Endothelial cell of umbilical vein (primary cell): ENCODE data around the gene TRAPPC3L. TPM values are rescaled to one million over a fixed set of nuclear protein-coding genes. Genes with fewer than 3 reads are reported as not detected.

Source experiments
- BruUV-seq: library from RNA; stranded (reverse); fragments of 400-500 nt; replicated peaks from 2 replicates; lab custom pipeline; 2021; lab: Mats Ljungman, UMichigan
- CTCF ChIA-PET: fragments of 300-600, 350-600 bp; sonication (Branson Sonifier 250); formaldehyde crosslinking; loops from one replicate; lab custom pipeline; 2021; ENCODE audit warnings: antibody characterized with exemption, inconsistent platforms; lab: Charles Lee
- POLR2A ChIA-PET: fragments of 300-600, 350-600 bp; sonication (Branson Sonifier 250); formaldehyde crosslinking; loops from one replicate; lab custom pipeline; 2021; ENCODE audit warnings: antibody characterized with exemption, inconsistent platforms; lab: Charles Lee
- DNase-seq: peaks from one replicate; pipeline ENCODE4 v3.0.0-alpha.2; 2011; ENCODE audit warnings: low read depth, low spot score
- FAIRE-seq: peaks from 2 replicates; lab custom pipeline; 2011; peaks lifted over from hg19 to GRCh38; lab: Jason Lieb, UNC
- H2AFZ ChIP-seq: 2 replicates; pipeline ENCODE4 v1.6.0; 2012; ENCODE audit warnings: low read depth, low read length, control low read depth, inconsistent platforms
- H3K27ac ChIP-seq: 2 replicates; pipeline ENCODE4 v1.5.1; 2011; ENCODE audit warnings: low read depth, mild to moderate bottlenecking, control low read depth, low read length, moderate library complexity; ENCODE audit not compliant: insufficient read depth
- H3K27me3 ChIP-seq, 2 experiments: 2 replicates each; pipeline versions ENCODE4 v1.6.0 to v1.6.1; 2011; ENCODE audit warnings: low read length in 2 of 2, mixed read lengths in 1 of 2; ENCODE audit not compliant: control insufficient read depth in 2 of 2, insufficient read depth in 2 of 2
- H3K36me3 ChIP-seq, 2 experiments: 2 replicates in 1 of 2; 3 replicates in 1 of 2; pipeline ENCODE4 v1.5.1; 2011; ENCODE audit warnings: low read length in 2 of 2, mild to moderate bottlenecking in 1 of 2, moderate library complexity in 1 of 2; ENCODE audit not compliant: control insufficient read depth in 2 of 2, insufficient read depth in 2 of 2; ENCODE audit errors: extremely low read depth in 1 of 2
- H3K4me1 ChIP-seq: 3 replicates; pipeline ENCODE4 v1.5.1; 2011; ENCODE audit warnings: mild to moderate bottlenecking, low read length; ENCODE audit not compliant: control insufficient read depth, insufficient read depth; ENCODE audit errors: extremely low read depth
- H3K4me2 ChIP-seq: 2 replicates; pipeline ENCODE4 v1.6.1; 2011; ENCODE audit warnings: low read length, control low read depth, mixed read lengths; ENCODE audit not compliant: insufficient read depth
- H3K4me3 ChIP-seq, 3 experiments: fragments of 200-600 bp in 1 of 3; sonication (generic), shearing (Covaris generic) in 1 of 3; replicated peaks in 1 of 3; 2 replicates each; pipeline ENCODE4 v1.5.1; 2011 to 2016; ENCODE audit warnings: control low read depth in 3 of 3, low read length in 3 of 3, mild to moderate bottlenecking in 2 of 3, inconsistent platforms in 1 of 3, low read depth in 1 of 3, moderate library complexity in 1 of 3; ENCODE audit not compliant: insufficient read depth in 1 of 3
- H3K79me2 ChIP-seq: 2 replicates; pipeline ENCODE4 v1.6.0; 2012; ENCODE audit warnings: low read length, inconsistent platforms; ENCODE audit not compliant: control insufficient read depth, insufficient read depth
- H3K9ac ChIP-seq: replicated peaks from 2 replicates; pipeline ENCODE3; 2011; ENCODE audit warnings: low read length, control low read depth; ENCODE audit not compliant: insufficient read depth; ENCODE audit errors: extremely low read depth
- H3K9me1 ChIP-seq: replicated peaks from 3 replicates; pipeline ENCODE4 v1.6.0; 2011; ENCODE audit warnings: mild to moderate bottlenecking, low read length; ENCODE audit not compliant: control insufficient read depth, insufficient read depth; ENCODE audit errors: extremely low read depth
- H3K9me3 ChIP-seq: replicated peaks from 2 replicates; pipeline ENCODE4 v1.5.1; 2012; ENCODE audit warnings: low read length, inconsistent platforms; ENCODE audit not compliant: control insufficient read depth, insufficient read depth
- H4K20me1 ChIP-seq: replicated peaks from 2 replicates; pipeline ENCODE3; 2011; ENCODE audit warnings: mild to moderate bottlenecking, low read length; ENCODE audit not compliant: control insufficient read depth, insufficient read depth; ENCODE audit errors: extremely low read depth
- EZH2 ChIP-seq: IDR thresholded peaks from 2 replicates; pipeline ENCODE4 v1.6.1; 2012; ENCODE audit warnings: borderline replicate concordance, low read depth, mild to moderate bottlenecking, moderate library complexity, low read length, inconsistent platforms; ENCODE audit not compliant: severe bottlenecking
- FOS ChIP-seq: IDR thresholded peaks from 2 replicates; pipeline ENCODE4 v1.6.1; 2011; ENCODE audit warnings: mild to moderate bottlenecking, low read length, moderate library complexity, borderline replicate concordance; ENCODE audit not compliant: insufficient read depth
- GATA2 ChIP-seq: IDR thresholded peaks from 2 replicates; pipeline ENCODE4 v1.7.0; 2011; ENCODE audit warnings: low read depth, mild to moderate bottlenecking, moderate library complexity, mixed read lengths, low read length; ENCODE audit not compliant: insufficient read length, insufficient read depth
- JUN ChIP-seq: IDR thresholded peaks from 2 replicates; pipeline ENCODE4 v1.6.1; 2011; ENCODE audit warnings: borderline replicate concordance, low read depth; ENCODE audit not compliant: insufficient read length, insufficient read depth
- MYC ChIP-seq: IDR thresholded peaks from one replicate; pipeline ENCODE4 v1.6.1; 2011; ENCODE audit warnings: mild to moderate bottlenecking, low read depth, low read length
- POLR2A ChIP-seq: IDR thresholded peaks from 2 replicates; pipeline ENCODE4 v1.6.1; 2012; ENCODE audit warnings: low read depth, mild to moderate bottlenecking, control low read depth, low read length
- POLR2AphosphoS5 ChIP-seq: IDR thresholded peaks from 2 replicates; pipeline ENCODE4 v1.6.1; 2012; ENCODE audit warnings: low read depth, mild to moderate bottlenecking, control low read depth, low read length, moderate library complexity; ENCODE audit not compliant: insufficient read depth
- dilution Hi-C: fragments of 300-500 bp; cut with MboI; formaldehyde crosslinking; loops from one replicate; pipeline ENCODE4 v1.15.0; 2019; ENCODE audit warnings: low sequenced_read_pairs; ENCODE audit not compliant: extremely low pct_ligation_motif_present
- intact Hi-C: fragments of 100-400 bp; cut with micrococcal nuclease; formaldehyde crosslinking; loops from one replicate; pipeline ENCODE4 v1.10.0; 2022
- polyA plus RNA-seq, 4 experiments: library from polyadenylated mRNA; depleted of rRNA in 3 of 4; stranded (reverse) in 3 of 4; unstranded in 1 of 4; fragments of >200 nt; gene quantifications; 2 replicates each; pipeline versions ENCODE4 v1.2.1 to v1.2.3, GENCODE V29; 2011 to 2012; ENCODE audit warnings: missing spikeins in 1 of 4
- total RNA-seq: library from RNA; stranded (reverse); gene quantifications from 2 replicates; pipeline ENCODE4 v1.2.3, GENCODE V29; 2021
- TF ChIP-seq, protein P1 (sequence below), 2 donors: IDR thresholded peaks; 1 replicate in 1 of 2; 2 replicates in 1 of 2; pipeline ENCODE4 v1.5.1; 2011; ENCODE audit warnings: low read length in 2 of 2, mild to moderate bottlenecking in 2 of 2, moderate library complexity in 2 of 2, control low read depth in 1 of 2, inconsistent platforms in 1 of 2, low read depth in 1 of 2; ENCODE audit not compliant: insufficient read depth in 1 of 2; ENCODE audit errors: extremely low read depth in 1 of 2
- TF ChIP-seq, protein P2 (sequence below): IDR thresholded peaks from 2 replicates; pipeline ENCODE4 v1.6.1; 2011; ENCODE audit not compliant: insufficient read depth, insufficient read length

TRAPPC3L gene
- total and polyA plus RNA-seq, 2 donors (not counting 3 experiments of a cell fraction or from before 2014, with no cell fraction given), result 0.38 TPM; not detected in 1

DNA sequence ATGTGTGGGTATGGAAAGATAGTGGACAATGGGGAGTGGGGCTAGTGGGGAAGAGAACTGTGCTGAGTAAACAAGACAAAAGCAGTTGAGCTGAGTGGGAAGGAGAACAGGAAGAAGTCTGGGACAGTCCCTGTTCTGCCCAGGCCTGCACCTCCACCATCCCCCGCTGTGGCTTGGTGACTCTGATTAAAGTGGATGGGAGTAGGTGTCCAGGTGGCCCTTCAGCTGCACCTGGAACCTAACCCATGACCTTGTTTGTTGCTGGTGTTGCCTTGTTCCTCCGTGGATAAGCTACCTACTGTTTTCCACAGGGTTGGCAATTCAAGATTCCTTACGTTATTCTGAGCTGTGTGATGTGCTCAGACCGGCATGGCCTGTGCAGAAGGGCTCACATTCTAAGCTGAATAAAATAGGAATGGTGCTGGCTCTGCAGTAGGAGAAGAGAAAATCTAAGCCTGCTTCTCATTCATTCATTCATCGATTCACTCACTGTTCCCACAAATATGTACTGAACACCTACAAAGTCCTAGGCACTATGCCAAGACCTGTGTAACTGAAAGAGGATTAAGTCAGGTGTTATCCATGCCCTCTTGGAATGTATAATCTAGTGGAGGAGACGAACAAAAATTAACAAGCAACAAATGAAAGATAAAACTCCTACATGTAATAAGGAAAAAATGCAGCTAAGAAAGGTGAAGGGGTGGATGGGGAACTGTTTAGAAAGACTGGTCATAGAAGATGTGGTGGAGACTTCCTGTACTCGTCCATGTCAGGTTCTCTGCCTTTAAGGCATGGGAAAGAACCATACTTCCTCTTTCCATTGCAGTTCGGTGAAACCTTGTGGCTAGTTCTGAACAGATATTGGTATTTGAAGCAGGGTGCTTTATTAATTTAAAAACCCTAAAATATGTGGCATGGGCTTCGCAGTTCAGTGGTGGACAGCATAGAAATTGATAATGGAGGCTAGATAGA lies 94.4 kb downstream of the TRAPPC3L start:
- H3K4me3 ChIP-seq, result no peak overlapping the region
- no peaks in the 10 kb centered on the region for H3K9me1 ChIP-seq
- H2AFZ ChIP-seq, result no peak overlapping the region
- H4K20me1 ChIP-seq, result no peaks in the 10 kb centered on the region
- H3K4me2 ChIP-seq, result no peak overlapping the region
- peak; percentile 3 for DNase-seq
- H3K9me3 ChIP-seq, result no peaks in the 10 kb centered on the region
- no TSS peak for BruUV-seq
- ChIA-PET POLR2A (no interaction called here), CTCF (interaction anchor here (0.7 to 1.1 kb wide), 2 partner anchors 110 to 182 kb away, joined by 3 read pairs; no protein-coding TSS in a partner anchor)
- no peaks in the 10 kb centered on the region for H3K27me3 ChIP-seq
- TF ChIP-seq POLR2AphosphoS5, result no peak
- no peak for TF ChIP-seq MYC
- no peak for TF ChIP-seq JUN
- no peak for TF ChIP-seq FOS
- TF ChIP-seq, protein P1, sequence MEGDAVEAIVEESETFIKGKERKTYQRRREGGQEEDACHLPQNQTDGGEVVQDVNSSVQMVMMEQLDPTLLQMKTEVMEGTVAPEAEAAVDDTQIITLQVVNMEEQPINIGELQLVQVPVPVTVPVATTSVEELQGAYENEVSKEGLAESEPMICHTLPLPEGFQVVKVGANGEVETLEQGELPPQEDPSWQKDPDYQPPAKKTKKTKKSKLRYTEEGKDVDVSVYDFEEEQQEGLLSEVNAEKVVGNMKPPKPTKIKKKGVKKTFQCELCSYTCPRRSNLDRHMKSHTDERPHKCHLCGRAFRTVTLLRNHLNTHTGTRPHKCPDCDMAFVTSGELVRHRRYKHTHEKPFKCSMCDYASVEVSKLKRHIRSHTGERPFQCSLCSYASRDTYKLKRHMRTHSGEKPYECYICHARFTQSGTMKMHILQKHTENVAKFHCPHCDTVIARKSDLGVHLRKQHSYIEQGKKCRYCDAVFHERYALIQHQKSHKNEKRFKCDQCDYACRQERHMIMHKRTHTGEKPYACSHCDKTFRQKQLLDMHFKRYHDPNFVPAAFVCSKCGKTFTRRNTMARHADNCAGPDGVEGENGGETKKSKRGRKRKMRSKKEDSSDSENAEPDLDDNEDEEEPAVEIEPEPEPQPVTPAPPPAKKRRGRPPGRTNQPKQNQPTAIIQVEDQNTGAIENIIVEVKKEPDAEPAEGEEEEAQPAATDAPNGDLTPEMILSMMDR (IDR thresholded peaks at IDR 0.05; ENCODE audit: extremely low read depth in 1 of 2, insufficient read depth in 1 of 2, low read depth in 1 of 2, low read length in 2 of 2), result no peak
- TF ChIP-seq EZH2, result no peak
- TF ChIP-seq POLR2A, result no peak
- TF ChIP-seq, protein P2, sequence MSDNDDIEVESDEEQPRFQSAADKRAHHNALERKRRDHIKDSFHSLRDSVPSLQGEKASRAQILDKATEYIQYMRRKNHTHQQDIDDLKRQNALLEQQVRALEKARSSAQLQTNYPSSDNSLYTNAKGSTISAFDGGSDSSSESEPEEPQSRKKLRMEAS, result no peak
- TF ChIP-seq GATA2, result no peak
- dilution Hi-C loops, result no loop called here
- H3K9ac ChIP-seq, result no peak overlapping the region
- peaks cover 3% of the 10 kb centered on the region for H3K4me1 ChIP-seq
- no peak overlapping the region for H3K27ac ChIP-seq
- H3K79me2 ChIP-seq, result no peaks in the 10 kb centered on the region
- FAIRE-seq, result no peak
- intact Hi-C loops, result no loop called here
- no peaks in the 10 kb centered on the region for H3K36me3 ChIP-seq
